H9 (cell line): Measurements from ENCODE around the gene LTBP2. TPM values are rescaled to one million over a fixed set of nuclear protein-coding genes. Genes with fewer than 3 reads are reported as not detected.

Experiments
- DNase-seq: peaks from one replicate; pipeline ENCODE4 v3.0.0-alpha.2; 2017
- H2AFZ ChIP-seq: one replicate; pipeline ENCODE4 v1.6.1; 2013; ENCODE audit warnings: mild to moderate bottlenecking, low read length, control low read depth, moderate library complexity
- H2AK5ac ChIP-seq: 2 replicates; pipeline ENCODE4 v1.6.1; 2013; ENCODE audit warnings: low read length, control low read depth, mixed read lengths; ENCODE audit not compliant: insufficient read length
- H2BK120ac ChIP-seq: one replicate; pipeline ENCODE4 v1.6.1; 2013; ENCODE audit warnings: low read depth, mild to moderate bottlenecking, low read length, control low read depth, inconsistent platforms; ENCODE audit not compliant: poor library complexity, severe bottlenecking
- H2BK12ac ChIP-seq: 2 replicates; pipeline ENCODE4 v1.6.1; 2013; ENCODE audit warnings: low read length, control low read depth, mixed read lengths, low read depth; ENCODE audit not compliant: insufficient read length
- H2BK15ac ChIP-seq: 2 replicates; pipeline ENCODE4 v1.6.1; 2013; ENCODE audit warnings: low read depth, low read length, control low read depth
- H2BK20ac ChIP-seq: one replicate; pipeline ENCODE4 v1.6.1; 2013; ENCODE audit warnings: low read depth, mild to moderate bottlenecking, low read length, control low read depth, inconsistent platforms; ENCODE audit not compliant: poor library complexity, severe bottlenecking
- H2BK5ac ChIP-seq: 2 replicates; pipeline ENCODE4 v1.6.1; 2013; ENCODE audit warnings: low read length, control low read depth, mixed read lengths; ENCODE audit not compliant: insufficient read length
- H3K14ac ChIP-seq: 2 replicates; pipeline ENCODE4 v1.6.1; 2013; ENCODE audit warnings: low read length, control low read depth; ENCODE audit not compliant: insufficient read depth
- H3K18ac ChIP-seq: 2 replicates; pipeline ENCODE4 v1.6.1; 2013; ENCODE audit warnings: low read depth, mild to moderate bottlenecking, mixed read lengths, low read length, control low read depth; ENCODE audit not compliant: insufficient read length
- H3K23ac ChIP-seq: 2 replicates; pipeline ENCODE4 v1.6.1; 2013; ENCODE audit warnings: low read length, control low read depth, mixed read lengths, low read depth; ENCODE audit not compliant: insufficient read length
- H3K23me2 ChIP-seq: 2 replicates; pipeline ENCODE4 v1.6.1; 2013; ENCODE audit warnings: low read depth, mild to moderate bottlenecking, mixed read lengths, low read length, control low read depth; ENCODE audit not compliant: insufficient read length, poor library complexity, severe bottlenecking
- H3K27ac ChIP-seq: 2 replicates; pipeline ENCODE4 v1.5.1; 2013; ENCODE audit warnings: low read length, control low read depth, mixed read lengths, low read depth; ENCODE audit not compliant: insufficient read length
- H3K27me3 ChIP-seq: 2 replicates; pipeline ENCODE4 v1.6.1; 2013; ENCODE audit warnings: low read length, control low read depth, inconsistent platforms; ENCODE audit not compliant: insufficient read depth
- H3K4ac ChIP-seq: 2 replicates; pipeline ENCODE4 v1.6.1; 2013; ENCODE audit warnings: low read depth, mild to moderate bottlenecking, control low read depth, inconsistent platforms, low read length, moderate library complexity
- H3K4me1 ChIP-seq: 2 replicates; pipeline ENCODE4 v1.6.1; 2013; ENCODE audit warnings: low read length, control low read depth, inconsistent platforms; ENCODE audit not compliant: insufficient read depth
- H3K4me2 ChIP-seq: 2 replicates; pipeline ENCODE4 v1.6.1; 2013; ENCODE audit warnings: low read length, control low read depth, mixed read lengths; ENCODE audit not compliant: insufficient read length, insufficient read depth
- H3K56ac ChIP-seq: 2 replicates; pipeline ENCODE4 v1.6.1; 2013; ENCODE audit warnings: low read depth, mild to moderate bottlenecking, mixed read lengths, low read length, control low read depth; ENCODE audit not compliant: insufficient read length
- H3K79me1 ChIP-seq: 2 replicates; pipeline ENCODE4 v1.6.1; 2013; ENCODE audit warnings: low read depth, mild to moderate bottlenecking, moderate library complexity, low read length, control low read depth, inconsistent platforms; ENCODE audit not compliant: insufficient read depth, poor library complexity, severe bottlenecking
- H3K79me2 ChIP-seq: 2 replicates; pipeline ENCODE4 v1.6.1; 2013; ENCODE audit warnings: low read length, control low read depth, inconsistent platforms; ENCODE audit not compliant: insufficient read depth
- H3K9ac ChIP-seq: 2 replicates; pipeline ENCODE4 v1.6.1; 2013; ENCODE audit warnings: low read length, control low read depth, mixed read lengths; ENCODE audit not compliant: insufficient read length; ENCODE audit errors: extremely low read depth
- H3K9me3 ChIP-seq: one replicate; pipeline ENCODE4 v1.6.1; 2013; ENCODE audit warnings: low read depth, low read length, inconsistent platforms; ENCODE audit not compliant: control insufficient read depth
- H3T11ph ChIP-seq: one replicate; pipeline ENCODE4 v1.6.1; 2013; ENCODE audit warnings: mild to moderate bottlenecking, low read length, control low read depth, inconsistent platforms
- H4K20me1 ChIP-seq: one replicate; pipeline ENCODE4 v1.6.1; 2013; ENCODE audit not compliant: control insufficient read depth, insufficient read length, insufficient read depth
- H4K5ac ChIP-seq: 2 replicates; pipeline ENCODE4 v1.6.1; 2013; ENCODE audit warnings: low read depth, mild to moderate bottlenecking, mixed read lengths, low read length, control low read depth; ENCODE audit not compliant: insufficient read length
- H4K8ac ChIP-seq: replicated peaks from 2 replicates; pipeline ENCODE4 v1.6.1; 2013; ENCODE audit warnings: low read length, control low read depth, mixed read lengths, low read depth; ENCODE audit not compliant: insufficient read length
- H4K91ac ChIP-seq: 2 replicates; pipeline ENCODE4 v1.6.1; 2013; ENCODE audit warnings: low read depth, mild to moderate bottlenecking, moderate library complexity, mixed read lengths, low read length, control low read depth; ENCODE audit not compliant: insufficient read length
- H3K27ac Mint-ChIP-seq, 3 experiments: 2 replicates in 2 of 3; 3 replicates in 1 of 3; pipeline ENCODE4 v1.8.0; 2020 to 2021; ENCODE audit warnings: mixed read lengths in 3 of 3, mild to moderate bottlenecking in 1 of 3, moderate library complexity in 1 of 3
- H3K27me3 Mint-ChIP-seq: 2 replicates; pipeline ENCODE4 v1.8.0; 2021; ENCODE audit warnings: low read depth, mild to moderate bottlenecking, moderate library complexity, mixed read lengths
- H3K36me3 Mint-ChIP-seq, 3 experiments: 2 replicates in 2 of 3; 3 replicates in 1 of 3; pipeline ENCODE4 v1.8.0; 2020 to 2021; ENCODE audit warnings: low read depth in 3 of 3, mixed read lengths in 3 of 3; ENCODE audit not compliant: insufficient read depth in 1 of 3
- H3K4me1 Mint-ChIP-seq, 2 experiments: 2 replicates each; pipeline ENCODE4 v1.8.0; 2020; ENCODE audit warnings: mixed read lengths in 2 of 2
- H3K4me3 Mint-ChIP-seq, 2 experiments: 2 replicates in 1 of 2; 3 replicates in 1 of 2; pipeline ENCODE4 v1.8.0; 2020 to 2021; ENCODE audit warnings: mild to moderate bottlenecking in 2 of 2, mixed read lengths in 2 of 2, moderate library complexity in 1 of 2
- H3K9me3 Mint-ChIP-seq, 2 experiments: 2 replicates in 1 of 2; 3 replicates in 1 of 2; pipeline ENCODE4 v1.8.0; 2020; ENCODE audit warnings: mild to moderate bottlenecking in 2 of 2, mixed read lengths in 2 of 2, moderate library complexity in 1 of 2
- WGBS: extraction: QIAGEN DNeasy Blood & Tissue Kit; methylation state at CpG from one replicate; pipeline ENCODE4 v1.1.7; 2013; ENCODE audit warnings: missing lambda C conversion rate, low lambda C conversion rate, mixed read lengths; ENCODE audit not compliant: insufficient read length; ENCODE audit errors: extremely low coverage; 5-methylcytosine and 5-hydroxymethylcytosine counted together
- total RNA-seq: library from RNA; stranded (reverse); gene quantifications from 2 replicates; pipeline ENCODE4 v1.2.1, GENCODE V29; 2021
- TF ChIP-seq, protein P1 (sequence below): fragments of 200-600 bp; sonication (generic); conservative IDR thresholded peaks from 3 replicates; pipeline ENCODE4 v1.8.0; 2021; ENCODE audit warnings: antibody characterized with exemption, mild to moderate bottlenecking

LTBP2 gene
- total RNA-seq, 1 experiment from 2014 or later: 0.77 TPM

- Histone ChIP-seq H3K9me3 (no peaks in the 10 kb centered on the region), H3K79me2 (no peaks in the 10 kb centered on the region), H4K8ac (no peak overlapping the region), H3K4me1 (peaks cover 5% of the 10 kb centered on the region; the same call in 1 of the 2 replicates), H2BK12ac (no peak overlapping the region), H2AK5ac (no peak overlapping the region), H2AFZ (no peak overlapping the region), H3K9ac (no peak overlapping the region), H3K4ac (no peak overlapping the region), H2BK120ac (no peak overlapping the region), H3K27me3 (no peaks in the 10 kb centered on the region), H3T11ph (no peak overlapping the region), H4K91ac (no peak overlapping the region), H4K5ac (no peak overlapping the region), H3K23ac (no peak overlapping the region), H4K20me1 (no peaks in the 10 kb centered on the region), H3K56ac (no peak overlapping the region), H3K14ac (no peak overlapping the region; the same call in 1 of the 2 replicates), H2BK20ac (no peak overlapping the region), H3K18ac (no peak overlapping the region), H3K27ac (no peak overlapping the region), H3K4me2 (no peak overlapping the region), H2BK15ac (no peak overlapping the region), H3K79me1 (no peaks in the 10 kb centered on the region), H3K23me2 (no peaks in the 10 kb centered on the region), H2BK5ac (no peak overlapping the region)
- Mint-ChIP-seq H3K27ac (no peak overlapping the region), H3K36me3 (no peaks in the 10 kb centered on the region), H3K4me1 (peaks cover 36 to 38% of the 10 kb centered on the region in 2 experiments), H3K27me3 (peaks cover 23% of the 10 kb centered on the region), H3K9me3 (no peaks in the 10 kb centered on the region), H3K4me3 (no peak overlapping the region; a peak in 1 of 5 replicates)
- no CpG with 5 or more reads among the region's 10 CpGs for WGBS
- TF ChIP-seq, protein P1, sequence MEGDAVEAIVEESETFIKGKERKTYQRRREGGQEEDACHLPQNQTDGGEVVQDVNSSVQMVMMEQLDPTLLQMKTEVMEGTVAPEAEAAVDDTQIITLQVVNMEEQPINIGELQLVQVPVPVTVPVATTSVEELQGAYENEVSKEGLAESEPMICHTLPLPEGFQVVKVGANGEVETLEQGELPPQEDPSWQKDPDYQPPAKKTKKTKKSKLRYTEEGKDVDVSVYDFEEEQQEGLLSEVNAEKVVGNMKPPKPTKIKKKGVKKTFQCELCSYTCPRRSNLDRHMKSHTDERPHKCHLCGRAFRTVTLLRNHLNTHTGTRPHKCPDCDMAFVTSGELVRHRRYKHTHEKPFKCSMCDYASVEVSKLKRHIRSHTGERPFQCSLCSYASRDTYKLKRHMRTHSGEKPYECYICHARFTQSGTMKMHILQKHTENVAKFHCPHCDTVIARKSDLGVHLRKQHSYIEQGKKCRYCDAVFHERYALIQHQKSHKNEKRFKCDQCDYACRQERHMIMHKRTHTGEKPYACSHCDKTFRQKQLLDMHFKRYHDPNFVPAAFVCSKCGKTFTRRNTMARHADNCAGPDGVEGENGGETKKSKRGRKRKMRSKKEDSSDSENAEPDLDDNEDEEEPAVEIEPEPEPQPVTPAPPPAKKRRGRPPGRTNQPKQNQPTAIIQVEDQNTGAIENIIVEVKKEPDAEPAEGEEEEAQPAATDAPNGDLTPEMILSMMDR: no peak
- DNase-seq: peak; percentile 23
Observed at GRCh38 chr14:74509587-74510222, 102.3 kb downstream of the LTBP2 start.
